ENCODE results near the gene KIAA0513.

GRCh38 chr16:85107532-85107931, 79.9 kb downstream of the KIAA0513 start:
- TF ChIP-seq CTCF (conservative IDR thresholded peaks at IDR 0.05; ENCODE audit: low read length) (no peak), EZH2phosphoT487 (IDR thresholded peaks at IDR 0.05; ENCODE audit: borderline replicate concordance) (no peak)
